A673 (cell line): ENCODE results near the gene CHKA.

Experiments
- CTCF ChIP-seq: fragments of 300-800, 200-600 bp; sonication (generic); conservative IDR thresholded peaks from 2 replicates; pipeline ENCODE4 v1.5.1; 2017; ENCODE audit warnings: low read depth, mild to moderate bottlenecking, antibody characterized with exemption, low read length, moderate library complexity, mixed read lengths
- EZH2 ChIP-seq: fragments of 200-600 bp; sonication (generic); IDR thresholded peaks from 2 replicates; pipeline ENCODE4 v1.6.1; 2017; ENCODE audit warnings: borderline replicate concordance, low read depth, mild to moderate bottlenecking, mixed read lengths, antibody characterized with exemption, low read length; ENCODE audit not compliant: poor library complexity, severe bottlenecking

- TF ChIP-seq CTCF = no peak
- TF ChIP-seq EZH2 = no peak
These were observed 27.6 kb downstream of the CHKA start for GRCh38 chr11:68093565-68093964.
